GM12878 (cell line): Measurements from ENCODE around the gene PDSS2.

Experiments
- BCL11A ChIP-seq: IDR thresholded peaks from 2 replicates; pipeline ENCODE4 v1.6.1; 2011; ENCODE audit warnings: low read depth, low read length
- CBFB ChIP-seq: IDR thresholded peaks from 2 replicates; pipeline ENCODE4 v1.6.1; 2016; ENCODE audit warnings: antibody characterized with exemption, low read depth
- NRF1 ChIP-seq: conservative IDR thresholded peaks from 2 replicates; pipeline ENCODE4 v1.6.1; 2011; ENCODE audit warnings: mild to moderate bottlenecking, low read depth, low read length, improper control_type of control experiment
- POLR2A ChIP-seq: IDR thresholded peaks from 2 replicates; pipeline ENCODE4 v1.6.1; 2011; ENCODE audit warnings: low read depth, mild to moderate bottlenecking, low read length
- YY1 ChIP-seq: IDR thresholded peaks from 2 replicates; pipeline ENCODE4 v1.6.1; 2011; ENCODE audit warnings: low read depth, mild to moderate bottlenecking, low read length
- TF ChIP-seq, protein P1 (sequence below), 3 experiments: IDR thresholded peaks in 2 of 3; conservative IDR thresholded peaks in 1 of 3; 2 replicates each; pipeline ENCODE4 v1.5.1; 2011; ENCODE audit warnings: low read depth in 3 of 3, low read length in 3 of 3, mild to moderate bottlenecking in 3 of 3, control low read depth in 2 of 3, moderate library complexity in 2 of 3, inconsistent platforms in 1 of 3, mixed read lengths in 1 of 3; ENCODE audit not compliant: control insufficient read depth in 2 of 3, insufficient read depth in 1 of 3; ENCODE audit errors: extremely low read depth in 1 of 3

DNA sequence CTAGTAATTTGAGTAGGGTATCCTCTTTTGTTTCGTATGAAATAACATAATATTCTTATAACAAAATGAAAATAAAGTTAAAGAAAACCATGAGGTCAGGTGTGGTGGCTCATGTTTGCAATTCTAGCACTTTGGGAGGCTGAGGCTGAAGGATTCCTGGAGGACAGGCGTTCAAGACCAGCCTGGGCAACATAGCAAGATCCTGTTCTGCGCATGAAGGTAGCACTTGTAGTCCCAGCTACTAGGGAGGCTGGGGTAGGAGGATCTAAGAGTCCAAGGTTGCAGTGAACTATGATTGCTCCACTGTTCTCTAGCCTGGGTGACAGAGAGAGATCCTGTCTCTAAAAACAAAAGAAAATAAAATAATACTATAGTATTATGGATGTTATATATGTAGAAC is 145.6 kb downstream of the PDSS2 start:
- TF ChIP-seq, protein P1, sequence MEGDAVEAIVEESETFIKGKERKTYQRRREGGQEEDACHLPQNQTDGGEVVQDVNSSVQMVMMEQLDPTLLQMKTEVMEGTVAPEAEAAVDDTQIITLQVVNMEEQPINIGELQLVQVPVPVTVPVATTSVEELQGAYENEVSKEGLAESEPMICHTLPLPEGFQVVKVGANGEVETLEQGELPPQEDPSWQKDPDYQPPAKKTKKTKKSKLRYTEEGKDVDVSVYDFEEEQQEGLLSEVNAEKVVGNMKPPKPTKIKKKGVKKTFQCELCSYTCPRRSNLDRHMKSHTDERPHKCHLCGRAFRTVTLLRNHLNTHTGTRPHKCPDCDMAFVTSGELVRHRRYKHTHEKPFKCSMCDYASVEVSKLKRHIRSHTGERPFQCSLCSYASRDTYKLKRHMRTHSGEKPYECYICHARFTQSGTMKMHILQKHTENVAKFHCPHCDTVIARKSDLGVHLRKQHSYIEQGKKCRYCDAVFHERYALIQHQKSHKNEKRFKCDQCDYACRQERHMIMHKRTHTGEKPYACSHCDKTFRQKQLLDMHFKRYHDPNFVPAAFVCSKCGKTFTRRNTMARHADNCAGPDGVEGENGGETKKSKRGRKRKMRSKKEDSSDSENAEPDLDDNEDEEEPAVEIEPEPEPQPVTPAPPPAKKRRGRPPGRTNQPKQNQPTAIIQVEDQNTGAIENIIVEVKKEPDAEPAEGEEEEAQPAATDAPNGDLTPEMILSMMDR (IDR thresholded peaks at IDR 0.05 in 2 of 3, conservative IDR thresholded peaks at IDR 0.05 in 1 of 3; ENCODE audit: control insufficient read depth in 2 of 3, extremely low read depth in 1 of 3, insufficient read depth in 1 of 3, low read depth in 3 of 3, low read length in 3 of 3): no peak
- TF ChIP-seq POLR2A (no peak), YY1 (no peak), BCL11A (no peak), NRF1 (no peak), CBFB (no peak)
